HG03378 (cell line): ENCODE data around the gene WNT2B.
"Not testable (repeated sequence)": the region's sequence is repeated elsewhere in the genome, so short reads cannot be mapped to it uniquely, and the experiment has no call there.

Experiments used
- ATAC-seq: cut with Tn5 transposase; IDR thresholded peaks from one replicate; pipeline ENCODE4 v1.9.1; 2021; ENCODE audit warnings: mild to moderate bottlenecking, moderate library complexity; ENCODE audit not compliant: unreplicated experiment

The WNT2B gene

DNA sequence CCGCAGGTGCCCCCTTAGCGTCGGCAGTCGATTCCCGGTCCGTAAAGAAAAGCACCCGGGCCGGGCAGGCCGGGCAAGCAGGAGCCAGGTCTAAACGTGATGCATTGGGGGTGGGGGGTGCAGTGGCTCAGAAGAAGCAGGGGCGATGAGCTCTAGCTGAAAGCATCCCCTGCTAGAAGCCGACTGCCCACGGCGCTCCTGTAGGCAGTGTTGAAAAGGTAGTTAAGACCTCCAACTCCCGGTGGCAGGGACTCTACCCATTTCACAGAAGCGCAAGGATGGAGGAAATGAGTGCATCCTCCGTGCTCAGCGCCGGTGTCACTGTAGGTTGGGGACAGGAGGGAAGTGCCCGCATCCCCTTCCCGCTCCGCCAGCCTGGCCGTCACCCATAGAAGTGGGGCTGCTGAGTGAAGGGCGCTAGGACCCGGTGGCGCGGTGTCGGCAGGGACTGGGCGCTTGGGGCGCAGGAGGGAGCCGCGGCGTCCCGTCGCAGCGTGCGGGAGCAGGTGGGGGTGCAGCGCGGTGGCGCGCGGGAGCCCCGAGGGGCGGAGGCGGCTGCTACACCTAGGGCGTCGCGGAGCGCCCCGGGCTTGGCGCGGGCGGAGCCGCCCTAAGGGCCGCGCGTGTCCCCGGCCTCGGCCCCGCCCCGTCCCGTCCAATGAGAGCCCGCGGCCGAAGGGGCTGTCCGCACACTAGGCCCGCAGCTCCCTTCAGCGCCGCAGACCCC lies at the start of gene WNT2B:
WNT2B (plus strand) TSS at position 688 of the 727 bp plus-strand sequence. CDS start 298 bp downstream, outside the sequence.
- ATAC-seq = no peak

DNA sequence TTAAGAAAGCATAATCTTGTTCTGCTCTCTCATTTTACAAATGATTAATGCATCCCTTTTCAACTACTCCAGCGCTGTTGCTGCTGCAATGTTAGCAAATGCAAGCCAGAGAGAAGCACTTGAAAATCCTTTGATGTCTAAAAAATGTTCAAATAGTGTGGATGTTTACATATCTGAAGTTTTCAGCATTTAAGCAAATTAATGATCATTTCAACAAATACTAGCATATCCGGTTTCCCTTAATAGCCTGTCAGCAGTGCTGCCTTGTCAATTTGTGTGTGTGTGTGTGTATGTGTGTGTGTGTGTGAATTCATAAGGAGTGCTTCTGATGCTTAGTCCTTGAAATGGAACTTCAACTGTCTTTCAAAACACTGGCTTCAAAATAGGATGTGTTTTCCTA lies 48.1 kb upstream of the WNT2B start:
- ATAC-seq = no peak

- ATAC-seq = no peak
These were observed 47.4 kb upstream of the WNT2B start for GRCh38 chr1:112461200-112461871.

GRCh38 chr1:112462953-112463279 lies 45.8 kb upstream of the WNT2B start:
- ATAC-seq = no peak

GRCh38 chr1:112464501-112464900 lies 44.3 kb upstream of the WNT2B start:
- ATAC-seq = no peak

DNA sequence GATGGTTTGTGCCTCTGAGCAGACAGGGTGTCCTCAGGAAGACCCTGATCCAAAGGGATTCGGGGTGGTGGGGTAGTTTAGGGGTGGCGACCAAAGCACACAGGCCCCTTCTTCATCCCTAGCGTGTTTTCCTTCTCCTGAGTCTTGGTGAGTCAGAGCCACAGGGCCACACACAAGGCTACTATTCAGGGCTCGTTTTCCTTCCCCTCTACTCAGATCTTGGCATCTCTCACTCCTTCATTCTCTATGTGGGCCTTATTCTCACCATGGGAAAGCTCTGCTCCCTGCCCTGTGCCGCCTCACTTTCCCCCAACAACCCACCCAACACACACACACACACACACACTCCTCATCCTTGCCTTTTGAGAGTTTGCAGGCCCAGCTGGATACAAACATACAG lies 43.6 kb upstream of the WNT2B start:
- no peak for ATAC-seq

DNA sequence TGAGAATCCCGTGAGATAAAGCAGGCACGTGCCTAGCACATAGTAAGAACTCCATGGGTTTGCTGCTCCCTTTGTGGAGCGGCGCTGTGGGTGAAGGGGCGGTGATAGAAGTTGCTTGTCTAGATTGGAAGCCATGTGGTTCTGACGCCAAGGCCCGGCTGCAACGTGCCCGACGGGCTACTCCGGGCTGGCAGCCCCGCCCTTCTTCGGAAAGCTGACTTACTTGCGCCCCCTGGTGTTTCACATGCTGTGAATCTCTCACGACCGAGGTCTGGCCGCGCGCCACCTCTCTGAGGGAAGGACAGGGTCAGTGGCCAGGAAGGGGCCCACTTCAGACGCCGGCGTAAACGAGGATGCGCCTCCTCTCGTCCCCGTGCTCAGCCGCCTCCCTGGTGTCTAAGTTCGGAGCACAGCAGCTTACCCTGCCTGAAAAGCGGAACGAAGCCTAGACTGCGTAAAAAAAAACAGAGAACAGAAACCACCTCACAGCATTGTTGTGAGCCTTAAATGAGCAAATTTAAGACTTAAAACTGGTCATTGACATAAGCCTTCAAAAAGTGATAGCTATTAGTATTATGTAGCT lies 42.6 kb upstream of the WNT2B start:
- ATAC-seq = peak; percentile 74

- not testable (repeated sequence) for ATAC-seq
These were observed 38.4 kb upstream of the WNT2B start for GRCh38 chr1:112470324-112470723.

DNA sequence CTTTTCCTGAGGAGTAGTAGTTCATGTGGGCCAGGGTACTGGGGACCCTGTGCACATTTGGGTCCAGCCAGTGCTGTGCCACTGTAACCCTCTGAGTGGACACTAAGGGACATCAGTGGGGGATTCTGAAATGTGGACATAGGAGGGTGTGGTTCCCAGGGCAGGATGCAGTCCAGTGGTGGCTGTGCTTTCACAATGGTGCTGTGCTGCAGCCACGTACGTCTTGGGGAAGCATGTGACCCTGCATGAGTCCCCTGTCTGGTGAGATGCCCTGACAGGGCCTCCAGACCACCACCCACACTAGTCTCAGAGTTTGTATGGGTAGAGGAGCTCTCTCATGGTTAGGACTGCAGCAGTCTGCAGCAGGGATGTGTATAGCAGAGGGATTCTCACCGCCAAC lies 37.8 kb upstream of the WNT2B start:
- no peak for ATAC-seq

- no peak for ATAC-seq
These were observed 36.6 kb upstream of the WNT2B start for GRCh38 chr1:112472142-112472541.

- ATAC-seq = no peak
These were observed 31.2 kb upstream of the WNT2B start for GRCh38 chr1:112477550-112477949.

- ATAC-seq = no peak
These were observed 30.5 kb upstream of the WNT2B start for GRCh38 chr1:112478314-112478713.

DNA sequence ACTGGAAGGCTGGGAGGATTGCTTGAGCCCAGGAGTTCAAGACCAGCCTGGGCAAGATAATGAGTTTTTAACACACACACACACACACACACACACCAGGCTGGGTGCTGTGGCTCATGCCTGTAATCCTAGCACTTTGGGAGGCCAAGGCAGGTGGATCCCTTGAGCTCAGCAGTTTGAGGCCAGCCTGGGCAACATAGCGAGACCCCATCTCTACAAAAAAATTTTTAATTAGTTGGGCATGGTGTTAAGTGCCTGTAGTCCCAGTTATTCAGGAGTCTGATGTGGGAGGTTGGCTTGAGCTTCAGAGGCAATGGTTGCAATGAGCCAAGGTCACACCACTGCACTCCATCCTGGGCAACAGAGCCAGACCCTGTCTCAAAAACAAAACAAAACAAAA lies 22.7 kb upstream of the WNT2B start:
- ATAC-seq = not testable (repeated sequence)

GRCh38 chr1:112487686-112488085 lies 21.1 kb upstream of the WNT2B start:
- not testable (repeated sequence) for ATAC-seq

GRCh38 chr1:112488141-112488540 lies 20.6 kb upstream of the WNT2B start:
- ATAC-seq = no peak

GRCh38 chr1:112492076-112492475 lies 16.7 kb upstream of the WNT2B start:
- no peak for ATAC-seq

DNA sequence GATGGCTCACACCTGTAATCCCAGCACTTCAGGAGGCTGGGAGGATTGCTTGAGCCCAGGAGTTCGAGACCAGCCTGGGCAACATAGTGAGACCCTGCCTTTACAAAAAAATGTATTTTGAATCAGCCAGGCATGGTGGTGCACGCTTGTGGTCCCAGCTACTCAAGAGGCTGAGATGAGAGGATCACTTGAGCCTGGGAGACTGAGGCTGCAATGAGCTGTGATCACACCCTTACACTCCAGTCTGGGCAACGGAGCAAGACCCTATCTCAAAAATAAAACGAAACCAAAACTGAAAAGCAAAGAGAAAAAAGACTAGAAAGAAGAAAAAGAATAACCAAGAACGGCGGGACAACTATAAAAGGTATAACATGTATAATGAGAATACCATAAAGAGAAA lies 15.4 kb upstream of the WNT2B start:
- ATAC-seq = no peak

DNA sequence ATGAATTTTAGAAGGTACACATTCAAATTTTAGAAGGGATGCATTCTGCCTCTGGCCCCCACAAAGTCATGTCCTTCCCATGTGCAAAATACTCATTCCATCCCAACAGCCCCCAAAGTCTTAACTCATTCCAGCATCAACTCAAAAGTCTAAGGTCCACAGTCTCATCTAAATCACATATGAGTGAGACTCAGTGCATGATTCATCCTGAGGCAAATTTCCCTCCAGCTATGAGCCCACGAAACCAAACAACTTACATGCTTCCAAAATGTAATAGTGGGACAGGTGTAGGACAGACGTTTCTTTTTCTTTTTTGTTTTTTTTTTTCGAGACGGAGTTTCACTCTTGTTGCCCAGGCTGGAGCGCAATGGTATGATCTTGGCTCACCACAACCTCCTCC lies 12.5 kb upstream of the WNT2B start:
- ATAC-seq = no peak

DNA sequence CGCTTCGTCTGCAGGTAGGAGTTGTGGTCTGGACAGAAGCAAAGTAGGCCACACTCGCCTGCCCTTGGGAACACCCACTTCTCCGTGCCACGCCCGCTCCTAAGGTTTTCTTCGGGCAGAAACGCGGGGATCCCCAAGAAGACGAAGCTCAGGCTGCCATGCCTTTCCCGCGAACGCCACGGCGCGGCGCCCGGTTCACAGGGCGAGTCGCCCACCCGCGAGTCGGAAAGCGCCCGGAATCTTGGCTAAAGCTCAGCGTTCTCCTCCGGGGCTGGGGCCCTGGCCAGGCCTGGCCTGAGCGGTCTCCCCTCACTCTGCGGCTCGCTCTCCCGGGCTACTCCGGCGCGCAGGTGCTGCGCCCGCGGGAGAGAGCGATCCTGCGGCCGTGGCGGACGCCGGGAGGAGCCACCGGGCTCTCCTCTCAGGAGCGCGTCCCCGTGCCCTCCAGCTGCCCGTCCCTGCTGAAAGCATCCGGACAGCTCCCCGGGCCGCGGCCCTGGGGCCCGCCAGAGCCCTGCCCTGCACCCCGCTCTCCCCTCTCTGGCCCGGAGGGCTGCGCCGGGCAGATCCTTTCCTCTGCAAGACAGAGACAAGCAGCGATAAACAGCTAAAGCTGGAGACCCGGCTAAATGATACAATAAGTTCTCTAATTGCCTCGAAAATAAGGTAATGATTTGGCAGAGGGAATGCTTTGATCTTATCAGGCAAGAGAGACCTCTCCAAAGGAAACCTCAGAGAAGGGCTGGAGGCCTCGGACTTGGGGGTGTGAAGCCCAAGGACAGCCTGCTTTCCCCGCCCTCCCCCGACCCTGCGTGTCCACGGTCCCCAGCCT lies 6.7 kb upstream of the WNT2B start:
- ATAC-seq = no peak

DNA sequence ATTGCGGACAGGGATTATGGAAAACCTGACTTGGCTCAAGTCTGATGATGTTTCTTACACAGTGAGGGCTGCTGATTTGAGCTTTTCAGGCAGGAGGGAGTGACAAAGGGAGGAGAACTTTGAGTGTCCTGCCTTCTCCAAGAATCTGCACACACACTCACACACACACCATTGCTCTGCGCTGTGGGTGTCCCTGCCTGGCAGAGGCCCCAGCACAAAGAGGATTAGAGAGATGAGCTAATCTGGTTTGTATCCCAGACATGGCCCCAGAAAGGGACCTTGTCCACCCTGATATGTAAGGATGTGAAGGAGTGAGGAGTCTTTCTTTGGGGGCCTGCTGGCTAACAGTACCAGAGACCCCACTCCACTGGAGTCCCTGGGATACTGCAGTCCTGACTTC lies 5.9 kb upstream of the WNT2B start:
- ATAC-seq = no peak

GRCh38 chr1:112504001-112504660 lies 4.6 kb upstream of the WNT2B start:
- ATAC-seq = no peak
